GM12891 (cell line): Measurements from ENCODE around the gene PGM3.

Experiments
- PAX5 ChIP-seq: IDR thresholded peaks from 2 replicates; pipeline ENCODE4 v1.6.1; 2011; ENCODE audit warnings: low read length, moderate library complexity, mild to moderate bottlenecking; ENCODE audit not compliant: insufficient read depth, severe bottlenecking
- POLR2A ChIP-seq: IDR thresholded peaks from 2 replicates; pipeline ENCODE4 v1.6.1; 2011; ENCODE audit warnings: low read depth, low read length, control low read depth
- POLR2AphosphoS5 ChIP-seq: IDR thresholded peaks from 2 replicates; pipeline ENCODE4 v1.6.1; 2011; ENCODE audit warnings: low read depth, low read length, control low read depth
- POU2F2 ChIP-seq: IDR thresholded peaks from 2 replicates; pipeline ENCODE4 v1.6.1; 2011; ENCODE audit warnings: low read depth, mild to moderate bottlenecking, control low read depth, low read length, moderate library complexity
- SPI1 ChIP-seq: IDR thresholded peaks from 2 replicates; pipeline ENCODE4 v1.6.1; 2011; ENCODE audit warnings: low read depth, low read length, control low read depth
- TAF1 ChIP-seq: IDR thresholded peaks from 2 replicates; pipeline ENCODE4 v1.6.1; 2011; ENCODE audit warnings: low read depth, low read length, control low read depth

DNA sequence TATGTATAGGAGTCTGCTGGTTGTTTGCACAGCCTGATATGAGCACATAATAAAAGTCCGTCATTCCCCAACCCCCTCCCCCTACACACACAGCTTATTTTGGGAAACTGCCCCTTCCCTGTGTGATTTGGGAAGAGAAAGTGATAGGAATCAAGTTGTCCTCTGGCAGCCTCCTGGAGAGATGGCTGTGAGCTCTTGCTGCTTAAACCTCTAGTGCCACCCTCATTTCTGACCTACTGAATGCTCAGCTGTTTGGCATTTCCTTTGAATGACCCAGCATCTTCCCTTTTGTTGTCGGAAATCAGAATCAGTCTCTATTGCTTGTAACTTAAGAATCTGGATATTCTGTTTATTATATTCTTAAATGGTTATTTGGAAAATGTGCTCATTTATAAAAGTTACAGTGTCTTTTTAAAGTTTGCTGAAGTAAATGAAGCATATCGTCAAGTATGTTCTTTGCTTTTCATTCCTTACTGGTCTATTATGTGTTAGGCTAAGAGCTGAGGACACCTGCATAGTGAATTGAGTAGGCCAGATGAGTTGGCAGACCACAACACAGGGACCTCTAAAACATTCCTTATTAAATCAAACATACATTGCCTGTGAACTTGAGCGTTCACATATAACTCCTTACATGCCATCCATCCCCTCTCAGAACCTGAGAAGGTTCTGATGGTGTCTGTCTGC lies 5.6 kb upstream of the PGM3 start:
- TF ChIP-seq TAF1 (no peak), POLR2A (no peak), POLR2AphosphoS5 (no peak), PAX5 (no peak), POU2F2 (no peak), SPI1 (no peak)
